Activated CD4-positive, alpha-beta T cell treated with anti-CD3 and anti-CD28 coated beads for 1 hour (primary cell): Measurements from ENCODE around the gene BCDIN3D.
"Not testable (repeated sequence)": the region's sequence is repeated elsewhere in the genome, so short reads cannot be mapped to it uniquely, and the experiment has no call there.

ENCODE experiments used
- DNase-seq: peaks from one replicate; pipeline ENCODE4 v3.0.0-alpha.2; 2020

The BCDIN3D gene

DNA sequence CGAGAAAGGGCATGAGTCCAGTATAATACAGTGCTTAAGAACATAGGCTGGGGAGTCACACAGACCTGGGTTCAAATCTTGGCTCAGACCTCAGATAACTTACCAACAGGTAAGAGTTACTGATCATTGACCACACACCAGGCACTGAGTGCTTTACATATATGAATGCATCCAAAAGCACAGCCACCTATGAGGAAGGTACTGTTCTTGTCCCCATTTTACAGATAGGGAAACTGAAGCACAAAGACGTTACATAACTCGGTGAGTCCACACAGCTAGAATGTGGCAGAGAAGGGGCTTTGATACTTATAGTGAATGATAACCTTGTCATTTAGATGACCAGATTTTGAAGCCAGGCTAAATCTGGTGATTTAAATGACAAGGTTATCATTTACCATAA is 33.2 kb upstream of the BCDIN3D start:
- DNase-seq: no peak

DNA sequence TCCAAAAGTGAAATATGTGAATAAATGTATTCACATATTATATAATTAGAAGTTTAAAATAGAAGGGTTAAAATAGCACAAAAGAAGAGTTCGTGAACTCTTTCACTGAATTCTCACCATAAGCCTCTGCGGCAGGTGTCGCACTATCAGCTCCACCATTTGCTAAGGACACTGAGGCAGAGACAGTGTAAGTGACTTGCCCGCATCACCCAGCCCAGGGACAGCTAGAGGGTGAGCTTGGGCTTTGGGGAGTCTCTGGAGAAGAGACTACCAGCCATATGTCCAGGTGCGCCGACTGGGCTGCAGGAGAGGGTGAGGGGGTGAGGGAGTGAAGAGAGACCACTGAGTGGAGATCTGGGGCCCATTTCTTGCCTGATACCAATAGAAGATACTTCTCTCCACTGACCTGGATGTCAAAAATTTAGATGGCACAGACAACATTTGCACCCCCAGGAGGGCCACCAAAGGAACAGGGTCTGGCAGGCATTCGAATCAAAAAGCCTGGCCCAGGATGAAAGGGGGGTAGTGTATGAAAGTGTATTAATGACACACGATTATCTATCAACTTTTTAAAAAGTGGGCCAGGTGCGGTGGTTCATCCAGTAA is 32.3 kb upstream of the BCDIN3D start:
- DNase-seq: no peak

DNA sequence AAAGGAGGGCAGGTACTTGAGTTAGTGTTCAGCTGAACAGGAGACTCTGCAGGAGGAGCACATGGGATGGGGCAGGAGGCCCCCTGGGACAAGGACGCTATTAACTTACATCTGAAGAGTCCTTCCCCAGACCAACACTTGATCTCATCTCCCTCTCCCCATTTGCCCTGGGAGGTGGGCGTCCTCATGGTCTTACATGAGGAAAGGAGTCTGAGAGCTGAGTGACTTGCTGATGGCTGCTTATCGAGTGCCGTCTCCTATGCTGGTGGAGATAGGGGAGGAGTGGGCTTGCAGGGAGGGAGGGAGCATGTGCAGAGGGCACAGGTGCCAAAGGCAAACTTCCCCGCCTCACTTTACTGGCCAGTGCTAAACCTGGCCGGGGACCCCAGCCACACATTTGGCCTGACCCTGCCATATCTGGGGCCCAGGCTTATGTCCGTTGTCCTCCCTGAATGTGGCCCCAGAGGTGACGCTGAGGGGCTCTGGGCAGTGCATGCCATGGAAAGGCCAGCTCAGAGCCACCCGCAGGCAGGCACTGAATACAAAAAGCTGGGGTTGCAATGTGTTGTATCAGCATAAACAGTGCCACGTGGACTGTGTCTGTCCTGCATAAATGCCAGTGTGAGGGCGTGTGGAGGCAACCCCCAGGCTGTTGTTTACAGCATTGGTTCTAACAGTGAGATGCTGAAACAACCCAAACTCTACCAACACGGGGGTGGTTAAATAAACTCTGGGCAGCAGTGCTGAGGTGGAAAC is 31.4 kb upstream of the BCDIN3D start:
- no peak for DNase-seq

DNA sequence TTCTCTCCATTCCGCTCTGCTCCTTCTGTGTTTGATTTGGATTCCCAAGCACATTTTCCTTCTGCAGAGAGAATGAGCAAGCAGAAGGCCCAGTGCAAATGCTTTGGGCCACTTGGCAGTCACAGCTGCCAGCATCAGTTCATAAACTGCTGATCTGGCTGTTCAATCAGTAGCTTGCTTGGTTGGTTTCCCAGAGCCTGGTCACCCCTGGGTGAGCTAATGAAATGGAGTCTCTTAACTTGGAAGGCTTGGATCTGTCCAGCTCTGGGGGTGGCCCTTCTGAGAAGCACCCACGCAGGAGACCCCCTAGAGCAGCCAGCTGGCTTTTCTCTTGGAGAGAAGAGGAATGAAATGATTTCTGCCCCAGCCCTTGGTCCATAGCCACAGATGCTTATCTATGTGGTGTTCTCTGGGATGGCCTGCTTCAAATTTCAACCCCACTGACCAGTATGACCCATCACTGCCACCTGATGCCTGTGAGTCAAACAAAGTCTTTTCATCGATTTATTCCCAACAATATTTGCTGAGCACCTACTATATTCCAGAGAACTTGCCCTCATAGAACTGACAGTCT is 30.5 kb upstream of the BCDIN3D start:
- DNase-seq: no peak

DNA sequence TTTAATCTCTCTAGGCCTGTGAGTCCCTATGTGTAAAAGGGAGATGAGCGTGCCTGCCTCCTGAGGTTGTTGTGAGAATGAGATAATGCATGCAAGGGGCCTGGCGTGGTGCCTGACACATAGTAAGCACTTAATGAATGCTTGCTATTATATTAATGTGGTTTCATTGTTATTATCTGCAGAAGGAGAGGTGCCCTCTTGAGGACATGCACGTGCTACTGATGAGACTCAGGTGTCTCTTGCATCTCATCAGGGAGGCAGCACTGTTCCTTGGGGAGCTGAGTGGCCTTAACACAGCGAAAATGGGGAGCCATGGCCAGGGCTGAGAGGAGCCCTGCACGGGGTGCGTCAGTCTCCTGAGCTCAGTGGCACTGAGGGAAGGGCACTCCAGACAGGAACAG is 29.9 kb upstream of the BCDIN3D start:
- no peak for DNase-seq

DNA sequence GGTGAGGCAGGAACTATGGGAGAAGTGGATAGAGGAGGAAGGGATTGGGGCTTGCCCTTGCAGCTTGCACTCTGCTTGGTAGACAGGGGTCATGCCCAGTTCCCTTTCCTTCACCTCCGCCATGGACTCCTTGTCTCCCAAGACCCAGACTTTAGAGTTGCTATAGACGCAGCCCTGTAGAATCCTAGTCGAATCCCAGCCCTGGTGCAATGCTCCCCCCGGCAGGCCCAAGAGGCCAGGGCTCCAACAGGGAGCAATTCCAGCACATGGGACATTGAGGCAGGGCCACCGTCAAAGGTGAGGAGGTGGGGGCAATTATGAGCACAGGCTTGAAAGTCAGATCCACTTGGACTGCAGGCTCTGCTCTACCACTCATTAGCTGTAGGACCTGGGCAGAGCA is 29.5 kb upstream of the BCDIN3D start:
- DNase-seq: no peak

DNA sequence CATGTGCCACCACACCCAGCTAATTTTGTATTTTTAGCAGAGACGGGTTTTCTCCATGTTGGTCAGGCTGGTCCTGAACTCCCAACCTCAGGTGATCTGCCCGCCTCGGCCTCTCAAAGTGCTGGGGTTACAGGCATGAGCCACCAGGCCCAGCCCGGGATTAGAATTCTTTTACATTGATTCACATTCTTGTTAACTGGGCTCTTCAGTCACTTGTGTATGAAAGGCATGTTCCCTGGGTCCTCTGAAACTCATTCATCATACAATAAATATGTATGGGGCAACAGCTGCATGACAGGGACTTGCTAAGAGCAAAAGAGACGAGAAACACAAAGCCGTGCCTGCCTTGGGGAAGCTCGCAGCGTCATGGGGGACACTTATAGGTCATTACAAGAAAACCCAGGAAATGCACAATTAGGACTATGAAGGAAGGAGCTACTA is 28.9 kb upstream of the BCDIN3D start:
- not testable (repeated sequence) for DNase-seq

DNA sequence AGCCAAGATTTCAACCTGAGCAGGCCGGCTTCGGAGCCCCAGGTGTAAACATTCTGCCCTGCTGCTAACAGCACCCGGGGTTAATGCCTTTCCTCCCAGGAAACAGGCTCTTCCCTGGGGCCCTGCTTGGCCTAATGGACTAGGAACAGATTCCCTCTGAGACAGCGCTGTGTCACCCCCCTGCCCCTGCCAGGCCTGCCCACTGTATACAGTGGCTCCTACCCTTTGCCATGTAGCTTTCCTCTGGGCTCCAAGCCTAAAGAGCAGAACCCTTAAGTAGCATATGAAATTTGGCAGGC is 28.3 kb upstream of the BCDIN3D start:
- DNase-seq: no peak

DNA sequence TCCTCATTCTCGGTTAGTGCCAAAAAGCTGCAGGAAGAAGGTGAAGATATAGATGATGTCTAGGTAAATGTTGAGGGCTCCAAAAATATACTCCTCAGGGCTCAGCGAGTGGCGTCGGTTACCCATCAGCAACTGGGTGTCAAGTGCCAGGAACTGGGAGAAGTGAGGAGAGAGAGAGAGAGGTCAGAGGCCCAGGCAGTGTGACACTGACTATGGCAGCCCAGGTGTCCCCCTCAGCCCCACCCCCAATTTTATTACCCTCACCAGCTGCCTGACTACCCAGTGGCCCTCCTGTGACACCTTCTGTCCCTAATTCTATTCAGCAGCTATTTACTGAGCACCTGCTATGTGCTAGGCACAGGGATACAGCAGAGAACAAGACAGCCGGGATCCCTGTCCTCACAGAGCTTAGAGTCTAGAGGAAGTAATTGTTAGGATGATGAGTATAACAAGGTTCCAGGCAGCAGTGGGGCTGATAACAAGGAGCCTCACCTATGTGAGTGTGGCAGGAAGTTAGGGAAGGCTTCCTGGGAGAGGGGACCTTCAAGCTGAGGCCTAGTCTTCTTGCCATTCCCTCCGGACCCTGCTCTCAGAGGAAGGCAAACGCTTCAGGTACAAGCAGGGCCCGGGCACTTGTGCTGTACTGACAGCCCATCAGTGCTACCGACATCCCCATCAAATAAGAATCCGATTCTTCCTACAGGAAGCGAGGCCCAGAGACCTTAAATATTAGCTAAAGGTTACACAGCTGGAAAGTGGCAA is 27.8 kb upstream of the BCDIN3D start:
- no peak for DNase-seq

DNA sequence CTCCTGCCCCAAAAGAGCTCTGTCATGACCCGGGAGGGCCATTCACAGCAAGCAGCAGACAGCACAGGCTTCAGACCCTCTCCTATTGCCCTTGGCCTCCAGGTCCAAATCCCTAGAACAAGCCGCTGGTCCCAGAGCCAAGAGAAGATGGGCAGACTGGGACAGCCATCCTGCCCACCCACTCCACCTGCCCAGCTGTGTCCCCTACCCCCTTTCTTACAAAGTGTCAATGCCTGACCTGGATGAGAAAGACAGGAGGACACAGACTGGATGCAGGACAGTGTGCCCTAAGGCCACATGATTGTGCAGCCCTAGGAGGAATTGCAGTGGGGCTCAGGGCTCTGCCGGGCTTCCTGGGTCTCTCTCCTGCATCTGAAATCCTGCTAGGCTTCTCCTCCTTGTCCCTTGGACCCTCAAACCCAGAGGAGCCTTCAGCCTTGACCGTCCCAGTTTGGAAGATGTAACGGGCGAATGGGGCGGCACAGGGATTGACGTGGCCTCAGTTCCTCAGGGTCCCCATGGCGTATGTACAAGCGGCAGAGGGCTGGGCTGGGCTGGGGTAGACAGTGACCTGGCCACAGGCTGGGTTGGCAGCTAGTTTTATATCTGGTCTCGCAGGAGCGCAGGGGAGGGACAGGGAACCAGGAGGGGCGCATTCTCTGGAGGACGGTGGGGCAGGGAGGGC is 27.1 kb upstream of the BCDIN3D start:
- DNase-seq: no peak

DNA sequence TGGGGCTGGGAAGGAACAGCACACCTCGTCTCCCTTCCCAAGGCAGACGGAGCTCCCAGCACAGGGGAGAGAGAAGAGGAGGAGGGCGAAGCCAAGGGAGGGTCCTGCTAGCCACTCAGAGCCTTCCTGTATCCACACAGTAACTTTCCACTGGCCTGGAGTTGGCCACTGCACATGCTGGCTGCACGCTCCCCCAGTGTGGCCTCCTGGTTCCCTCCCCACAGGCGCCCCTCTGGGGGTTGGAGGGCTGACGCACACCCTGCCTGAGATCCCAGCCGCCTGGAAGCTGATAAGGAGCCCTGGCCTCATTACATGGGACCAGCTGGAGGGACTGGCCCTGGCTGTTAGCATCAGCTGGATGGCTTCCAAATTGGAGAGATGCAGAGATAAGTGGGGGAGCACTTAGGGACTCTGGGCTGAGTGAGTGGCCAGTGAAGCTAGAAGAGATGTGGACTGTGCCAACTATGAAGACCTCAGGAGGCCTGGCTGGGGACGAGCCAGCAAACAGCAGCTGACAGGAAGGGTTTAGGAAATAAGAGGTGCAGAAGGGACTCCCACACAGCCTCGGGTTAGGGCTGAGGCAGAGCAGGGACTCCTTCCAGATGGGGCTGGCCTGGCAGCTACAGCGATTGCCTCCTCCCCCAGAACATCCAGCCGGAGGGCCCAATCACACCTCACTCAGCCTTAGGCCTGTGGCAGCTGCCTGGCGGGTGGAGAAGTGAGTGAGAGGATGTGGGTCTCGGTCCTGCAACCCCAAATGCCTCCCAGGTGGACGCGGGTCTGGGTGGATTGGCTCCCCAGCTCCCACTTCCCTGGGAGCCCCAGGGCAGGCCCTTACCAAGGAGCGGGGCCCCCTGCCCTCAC is 26.3 kb upstream of the BCDIN3D start:
- no peak for DNase-seq

DNA sequence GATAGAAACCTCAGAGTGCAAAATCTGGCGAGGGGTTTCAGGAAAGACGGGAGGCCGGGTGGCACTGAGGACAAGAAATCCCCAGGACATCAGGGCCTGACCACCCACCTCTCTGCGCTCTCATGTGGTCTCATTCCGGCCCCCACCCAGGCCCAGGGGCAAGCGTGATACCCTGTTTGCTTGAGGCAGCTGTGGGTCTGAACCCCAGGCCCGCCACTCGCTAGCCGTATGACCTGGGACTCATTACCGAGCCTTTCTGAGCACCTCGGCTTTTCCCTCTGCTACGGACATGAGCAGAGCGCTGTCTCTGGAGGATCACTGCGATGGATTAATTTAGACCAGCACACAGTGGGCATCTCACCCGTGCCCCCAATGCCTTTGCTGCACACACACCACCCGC is 25.5 kb upstream of the BCDIN3D start:
- DNase-seq: no peak

DNA sequence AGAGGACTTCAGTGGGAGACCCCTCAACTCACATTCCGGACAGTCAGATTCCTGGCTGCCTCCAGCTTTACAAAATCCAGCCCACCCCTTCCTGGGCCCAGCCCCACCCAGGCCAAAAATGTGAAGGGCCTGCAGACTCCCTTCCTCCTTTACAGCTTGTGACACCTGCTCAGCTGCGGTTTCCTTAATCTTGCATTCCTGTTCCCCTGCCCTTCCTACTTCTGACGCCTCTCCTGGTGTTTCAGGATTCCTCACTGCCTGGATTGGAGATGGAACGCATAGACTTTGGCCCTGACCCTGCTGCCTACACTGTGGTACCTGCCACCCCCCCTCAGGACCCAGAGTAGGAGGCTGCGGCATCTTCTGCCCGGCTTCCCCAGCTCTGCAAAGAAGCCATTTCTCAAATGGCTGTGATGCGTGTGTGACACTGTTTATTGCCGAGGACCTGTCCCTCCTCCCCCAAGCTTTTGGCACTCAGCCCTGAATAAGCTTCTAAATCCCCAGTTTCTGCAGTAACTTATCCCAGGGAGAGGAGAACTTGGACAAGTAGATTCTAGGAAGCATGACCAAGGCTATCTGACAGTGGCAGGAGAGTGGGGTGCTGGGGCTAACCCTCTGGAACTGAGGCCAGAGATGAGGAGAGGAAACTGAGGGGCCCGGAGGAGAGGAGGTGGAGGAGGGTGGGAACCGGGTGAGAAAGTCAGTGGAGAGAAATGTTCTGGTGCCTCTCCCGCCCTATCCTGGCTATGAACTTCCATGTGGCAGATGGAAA is 24.9 kb upstream of the BCDIN3D start:
- DNase-seq: no peak

DNA sequence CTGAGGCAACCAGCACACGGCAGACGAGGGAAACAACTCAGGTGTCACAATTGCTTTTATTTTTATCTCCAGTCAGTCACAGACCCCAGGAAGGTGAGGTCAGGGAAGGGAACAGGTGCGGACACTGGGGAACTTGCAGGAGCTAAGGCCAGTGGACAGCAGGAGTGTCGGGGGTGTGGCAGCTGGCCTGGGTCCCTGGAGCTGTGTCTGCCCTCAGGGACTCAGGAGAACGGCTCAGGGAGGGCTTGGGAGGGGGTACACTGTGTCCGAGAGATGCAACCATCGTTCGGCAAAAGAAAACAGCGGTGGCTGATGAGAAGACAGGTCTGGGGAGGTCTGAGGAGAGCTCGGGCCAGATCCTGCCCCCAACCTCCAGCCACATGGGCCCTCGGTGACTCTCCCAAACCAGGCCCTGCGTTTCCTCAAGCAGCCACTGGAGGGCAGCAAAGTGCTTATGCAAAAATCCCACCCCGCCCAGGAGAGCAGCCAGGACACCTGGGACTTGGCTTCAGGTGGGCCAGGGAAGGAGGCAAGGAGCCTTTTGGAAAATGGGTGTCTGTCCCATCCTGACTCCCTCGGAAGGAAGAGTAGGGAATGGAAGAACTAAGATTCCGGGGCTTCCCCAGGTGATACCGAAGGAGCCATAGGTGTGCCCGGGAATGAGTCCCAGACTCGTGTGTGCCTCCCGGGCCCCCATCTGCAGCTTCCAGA is 24.1 kb upstream of the BCDIN3D start:
- peak; percentile 59 for DNase-seq

DNA sequence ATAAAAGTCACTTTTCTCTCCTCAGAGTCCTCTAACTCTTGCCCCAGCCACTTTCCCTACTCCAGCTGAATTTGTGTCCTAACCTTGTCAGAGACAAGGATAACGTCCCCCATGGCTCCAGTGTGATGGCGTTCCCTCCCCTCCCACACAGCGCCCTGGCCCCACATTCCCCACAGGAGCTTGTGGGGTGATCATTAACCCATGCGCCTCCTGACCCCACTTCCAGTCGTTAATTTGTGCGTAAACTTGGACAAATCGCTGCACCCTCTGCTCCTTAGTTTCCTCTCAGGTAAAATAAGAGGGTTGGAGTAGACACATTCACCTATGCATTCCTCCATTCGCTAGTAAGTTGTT is 22.9 kb upstream of the BCDIN3D start:
- DNase-seq: no peak

DNA sequence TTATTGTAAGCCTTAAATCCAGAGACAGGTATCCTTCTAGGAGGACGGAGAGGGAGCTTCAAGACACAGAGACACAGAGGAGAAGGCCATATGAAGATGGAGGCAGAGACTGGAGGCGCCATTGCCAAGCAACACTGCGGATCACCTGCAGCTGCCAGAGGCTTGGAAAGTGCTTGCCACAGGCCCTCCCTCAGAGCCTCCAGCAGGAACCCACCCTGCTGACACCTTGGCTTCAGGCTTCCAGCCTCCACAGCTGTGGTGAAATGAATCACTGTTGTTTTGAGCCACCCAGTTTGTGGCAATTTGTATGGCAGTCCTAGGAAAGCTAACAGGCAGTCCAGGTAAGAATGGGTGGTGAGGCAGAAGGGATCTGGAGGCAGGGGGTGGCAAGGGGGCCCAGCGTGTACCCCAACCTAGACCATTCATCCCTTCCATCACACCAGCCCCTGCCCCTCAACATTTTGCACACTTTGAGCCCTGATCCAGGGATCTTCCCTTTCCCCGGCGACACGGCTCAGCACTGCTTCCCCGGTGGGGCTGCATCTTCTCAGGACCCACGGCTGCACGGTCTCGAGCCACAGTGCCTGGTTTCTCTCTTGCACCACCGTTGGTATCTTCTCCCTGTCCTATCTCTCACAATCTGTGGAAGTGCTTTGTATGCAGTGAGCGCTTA is 22.3 kb upstream of the BCDIN3D start:
- DNase-seq: no peak

DNA sequence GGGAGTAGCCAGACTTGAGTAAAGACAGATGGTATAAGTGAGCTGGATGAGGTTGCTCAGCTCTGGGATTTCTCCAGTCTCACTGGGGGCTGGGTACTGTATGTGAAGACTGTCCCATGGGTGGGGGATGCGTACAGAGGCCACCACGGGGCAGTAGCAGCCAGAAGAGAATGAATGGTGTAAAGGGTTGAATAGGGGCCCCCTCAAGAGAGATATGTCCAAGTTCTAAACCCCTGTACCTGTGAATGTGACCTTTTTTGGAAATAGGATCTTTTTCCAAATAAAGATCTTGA is 21.8 kb upstream of the BCDIN3D start:
- no peak for DNase-seq

DNA sequence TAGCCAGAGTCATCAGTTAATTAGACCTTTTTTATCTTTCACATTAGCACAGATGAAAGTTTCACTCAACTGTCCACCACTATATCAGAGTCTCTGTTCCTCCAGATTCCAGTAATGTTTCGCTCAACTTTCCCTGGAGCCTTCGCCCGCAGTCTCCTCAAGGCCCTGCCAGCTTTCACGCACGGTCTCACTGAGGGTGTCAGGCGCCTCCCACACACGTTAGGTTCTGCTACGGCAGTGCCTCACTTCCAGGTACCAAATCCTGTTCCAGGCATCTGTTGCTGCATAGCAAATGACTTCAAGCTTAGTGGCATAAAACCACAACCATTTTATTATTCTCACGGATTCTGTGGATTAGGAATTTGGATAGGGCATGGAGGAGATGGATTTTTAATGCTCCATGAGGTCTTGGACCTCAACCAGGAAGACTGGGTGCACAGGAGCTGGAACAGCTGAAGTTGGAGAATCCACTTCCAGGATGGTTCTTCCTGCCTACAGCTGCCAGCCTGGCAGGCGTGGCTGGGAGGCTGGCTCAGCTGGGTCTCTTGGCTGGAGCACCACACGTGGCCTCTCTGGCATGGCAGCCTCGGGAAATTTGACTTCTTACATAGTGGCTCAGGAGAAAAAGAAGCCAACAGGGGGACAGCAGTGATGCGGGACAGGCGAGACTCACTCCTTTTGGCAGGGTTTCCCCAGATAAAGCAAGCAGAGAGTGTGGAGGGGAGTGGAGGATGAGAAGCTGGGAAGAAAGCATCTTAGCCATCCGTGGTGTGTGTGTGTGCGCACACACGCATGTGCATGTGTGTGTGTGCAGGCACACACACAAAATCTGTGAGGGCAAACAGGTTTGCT is 21.3 kb upstream of the BCDIN3D start:
- no peak for DNase-seq

DNA sequence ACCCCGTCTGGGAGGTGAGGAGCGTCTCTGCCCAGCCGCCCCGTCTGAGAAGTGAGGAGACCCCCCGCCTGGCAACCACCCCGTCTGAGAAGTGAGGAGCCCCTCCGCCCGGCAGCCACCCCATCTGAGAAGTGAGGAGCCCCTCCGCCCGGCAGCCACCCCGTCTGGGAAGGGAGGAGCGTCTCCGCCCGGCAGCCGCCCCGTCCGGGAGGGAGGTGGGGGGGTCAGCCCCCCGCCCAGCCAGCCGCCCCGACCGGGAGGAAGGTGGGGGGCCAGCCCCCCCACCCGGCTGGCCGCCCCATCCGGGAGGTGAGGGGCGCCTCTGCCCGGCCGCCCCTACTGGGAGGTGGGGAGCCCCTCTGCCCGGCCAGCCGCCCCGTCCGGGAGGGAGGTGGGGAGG is 18.0 kb upstream of the BCDIN3D start:
- DNase-seq: not testable (repeated sequence)

DNA sequence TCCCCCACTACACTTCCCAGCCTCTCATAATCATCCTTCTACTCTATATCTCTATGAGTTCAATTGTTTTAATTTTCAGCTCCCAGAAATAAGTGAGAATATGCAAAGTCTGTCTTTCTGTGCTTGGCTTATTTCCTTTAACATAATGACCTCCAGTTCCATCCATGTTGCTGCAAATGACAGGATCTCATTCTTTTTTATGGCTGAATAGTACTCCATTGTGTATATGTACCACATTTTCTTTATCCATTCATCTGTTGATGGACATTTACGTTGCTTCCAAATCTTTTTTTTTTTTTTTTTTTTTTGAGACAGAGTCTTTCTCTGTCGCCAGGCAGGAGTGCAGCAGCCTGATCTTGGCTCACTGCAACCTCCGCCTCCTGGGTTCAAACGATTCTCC is 13.0 kb upstream of the BCDIN3D start:
- not testable (repeated sequence) for DNase-seq
